H1 (cell line): ENCODE measurements around the gene ATXN2. TPM values are rescaled to one million over a fixed set of nuclear protein-coding genes. Genes with fewer than 3 reads are reported as not detected.

ENCODE experiments used
- CTCF ChIA-PET: fragments of 300-600 bp; sonication (Branson Sonifier 250); formaldehyde crosslinking; loops from one replicate; lab custom pipeline; 2021; ENCODE audit not compliant: partially characterized antibody; lab: Charles Lee
- POLR2A ChIA-PET: fragments of 300-600 bp; sonication (Branson Sonifier 250); formaldehyde crosslinking; loops from one replicate; lab custom pipeline; 2021; ENCODE audit warnings: inconsistent platforms; ENCODE audit not compliant: partially characterized antibody; lab: Charles Lee
- DNase-seq, 2 experiments: peaks; one replicate each; pipeline versions ENCODE4 v3.0.0 to v3.0.0-alpha.2; 2010 to 2022; ENCODE audit warnings: low spot score in 2 of 2, low read depth in 1 of 2, mixed read lengths in 1 of 2
- FAIRE-seq: peaks from 2 replicates; lab custom pipeline; 2011; peaks lifted over from hg19 to GRCh38; lab: Jason Lieb, UNC
- H2AFZ ChIP-seq: 2 replicates; pipeline ENCODE4 v1.8.1; 2012; ENCODE audit warnings: low read length, inconsistent platforms
- H2AK5ac ChIP-seq: 2 replicates; pipeline ENCODE4 v1.6.1; 2013; ENCODE audit warnings: low read depth, low read length
- H2BK120ac ChIP-seq: replicated peaks from 2 replicates; pipeline ENCODE3; 2013; ENCODE audit warnings: low read depth, low read length, inconsistent platforms
- H2BK12ac ChIP-seq: 2 replicates; pipeline ENCODE4 v1.6.1; 2013; ENCODE audit warnings: low read depth, low read length
- H2BK15ac ChIP-seq: 2 replicates; pipeline ENCODE4 v1.6.1; 2013; ENCODE audit warnings: low read length
- H2BK20ac ChIP-seq: 2 replicates; pipeline ENCODE4 v1.6.1; 2013; ENCODE audit warnings: low read length
- H2BK5ac ChIP-seq: 2 replicates; pipeline ENCODE4 v1.6.1; 2013; ENCODE audit warnings: low read depth, low read length
- H3K14ac ChIP-seq: 2 replicates; pipeline ENCODE4 v1.6.1; 2013; ENCODE audit warnings: inconsistent platforms; ENCODE audit not compliant: insufficient read length
- H3K18ac ChIP-seq: 2 replicates; pipeline ENCODE4 v1.6.1; 2013; ENCODE audit warnings: low read length; ENCODE audit errors: extremely low read depth
- H3K23ac ChIP-seq: 2 replicates; pipeline ENCODE4 v1.6.1; 2013; ENCODE audit warnings: inconsistent platforms; ENCODE audit not compliant: insufficient read length
- H3K23me2 ChIP-seq: 2 replicates; pipeline ENCODE4 v1.6.1; 2013; ENCODE audit warnings: low read depth, low read length
- H3K27ac ChIP-seq: 2 replicates; pipeline ENCODE4 v1.6.1; 2011; ENCODE audit warnings: low read depth, low read length, inconsistent platforms
- H3K27me3 ChIP-seq, 4 experiments: replicated peaks in 1 of 4; 1 replicate in 1 of 4; 2 replicates in 3 of 4; pipeline versions ENCODE4 v1.6.1 to v1.8.1; 2011 to 2013; ENCODE audit warnings: low read length in 3 of 4, mild to moderate bottlenecking in 3 of 4, inconsistent platforms in 2 of 4, mixed read lengths in 2 of 4, moderate library complexity in 1 of 4; ENCODE audit not compliant: control insufficient read depth in 3 of 4, insufficient read depth in 3 of 4; ENCODE audit errors: extremely low read depth in 1 of 4
- H3K36me3 ChIP-seq, 4 experiments: 2 replicates each; pipeline versions ENCODE4 v1.6.1 to v1.8.1; 2011 to 2013; ENCODE audit warnings: mild to moderate bottlenecking in 4 of 4, low read length in 3 of 4, moderate library complexity in 2 of 4, control low read depth in 1 of 4, inconsistent platforms in 1 of 4; ENCODE audit not compliant: insufficient read depth in 4 of 4, control insufficient read depth in 2 of 4
- H3K4ac ChIP-seq: replicated peaks from 2 replicates; pipeline ENCODE3; 2013; ENCODE audit warnings: low read length, low read depth, mixed read lengths, inconsistent platforms; ENCODE audit not compliant: insufficient read length
- H3K4me1 ChIP-seq, 4 experiments: replicated peaks in 1 of 4; 1 replicate in 1 of 4; 2 replicates in 3 of 4; pipeline versions ENCODE4 v1.6.1 to v1.8.1; 2011 to 2013; ENCODE audit warnings: low read length in 3 of 4, inconsistent platforms in 2 of 4, mixed read lengths in 1 of 4; ENCODE audit not compliant: insufficient read depth in 4 of 4, control insufficient read depth in 3 of 4
- H3K4me2 ChIP-seq, 2 experiments: 2 replicates each; pipeline versions ENCODE4 v1.6.1 to v1.8.1; 2011 to 2013; ENCODE audit warnings: low read depth in 2 of 2, low read length in 2 of 2, control low read depth in 1 of 2, inconsistent platforms in 1 of 2, mild to moderate bottlenecking in 1 of 2; ENCODE audit not compliant: insufficient read depth in 1 of 2
- H3K4me3 ChIP-seq, 4 experiments: fragments of 200-600, 300-600 bp in 1 of 4; sonication (generic), shearing (Covaris generic), sonication (Bioruptor Twin) in 1 of 4; 2 replicates each; pipeline versions ENCODE4 v1.5.1 to v1.8.1; 2011 to 2016; ENCODE audit warnings: low read length in 4 of 4, low read depth in 3 of 4, control low read depth in 2 of 4, inconsistent platforms in 2 of 4, mild to moderate bottlenecking in 2 of 4, mixed read lengths in 1 of 4, moderate library complexity in 1 of 4; ENCODE audit not compliant: insufficient read depth in 2 of 4; ENCODE audit errors: extremely low read depth in 1 of 4
- H3K56ac ChIP-seq: replicated peaks from 2 replicates; pipeline ENCODE3; 2013; ENCODE audit warnings: low read depth, mild to moderate bottlenecking, mixed read lengths, low read length, inconsistent platforms; ENCODE audit not compliant: insufficient read length
- H3K79me1 ChIP-seq: 2 replicates; pipeline ENCODE4 v1.6.1; 2013; ENCODE audit warnings: low read depth, low read length, control low read depth
- H3K79me2 ChIP-seq, 2 experiments: 2 replicates each; pipeline versions ENCODE4 v1.6.1 to v1.8.1; 2012 to 2013; ENCODE audit warnings: low read length in 2 of 2, mild to moderate bottlenecking in 2 of 2, inconsistent platforms in 1 of 2; ENCODE audit not compliant: insufficient read depth in 2 of 2, control insufficient read depth in 1 of 2
- H3K9ac ChIP-seq, 4 experiments: replicated peaks in 1 of 4; 1 replicate in 1 of 4; 2 replicates in 3 of 4; pipeline versions ENCODE4 v1.6.1 to v1.8.1; 2011 to 2013; ENCODE audit warnings: low read depth in 3 of 4, low read length in 3 of 4, control low read depth in 2 of 4, mild to moderate bottlenecking in 2 of 4, moderate library complexity in 2 of 4, inconsistent platforms in 1 of 4; ENCODE audit errors: extremely low read depth in 1 of 4
- H3K9me3 ChIP-seq, 2 experiments: 2 replicates each; pipeline versions ENCODE4 v1.6.1 to v1.8.1; 2012 to 2013; ENCODE audit warnings: mild to moderate bottlenecking in 2 of 2, moderate library complexity in 2 of 2, control low read depth in 1 of 2, inconsistent platforms in 1 of 2, low read depth in 1 of 2, low read length in 1 of 2, mixed read lengths in 1 of 2; ENCODE audit not compliant: insufficient read depth in 2 of 2
- H4K20me1 ChIP-seq, 2 experiments: replicated peaks in 1 of 2; 2 replicates each; pipeline versions ENCODE3 to v1.8.1; 2011 to 2013; ENCODE audit warnings: inconsistent platforms in 2 of 2, low read length in 2 of 2, mild to moderate bottlenecking in 1 of 2; ENCODE audit not compliant: insufficient read depth in 2 of 2, control insufficient read depth in 1 of 2
- H4K5ac ChIP-seq: 2 replicates; pipeline ENCODE4 v1.6.1; 2013; ENCODE audit warnings: low read length, low read depth, mixed read lengths, inconsistent platforms; ENCODE audit not compliant: insufficient read length
- H4K8ac ChIP-seq: 2 replicates; pipeline ENCODE4 v1.8.0; 2013; ENCODE audit warnings: mild to moderate bottlenecking, moderate library complexity, low read length, inconsistent platforms; ENCODE audit not compliant: insufficient read depth; ENCODE audit errors: extremely low read depth
- H4K91ac ChIP-seq: replicated peaks from 2 replicates; pipeline ENCODE3; 2013; ENCODE audit warnings: low read length, mixed read lengths, inconsistent platforms; ENCODE audit not compliant: insufficient read length
- CBX5 ChIP-seq: fragments of 300-800, 300-1000 bp; sonication (generic); IDR thresholded peaks from 2 replicates; pipeline ENCODE4 v1.7.1; 2016; ENCODE audit warnings: antibody characterized with exemption, low read length, low read depth
- EZH2 ChIP-seq: fragments of 200-600 bp; sonication (generic); IDR thresholded peaks from 2 replicates; pipeline ENCODE4 v1.7.1; 2012; ENCODE audit warnings: low read depth, mild to moderate bottlenecking, moderate library complexity, low read length, inconsistent platforms; ENCODE audit not compliant: severe bottlenecking
- GABPA ChIP-seq: IDR thresholded peaks from 2 replicates; pipeline ENCODE4 v1.6.1; 2011; ENCODE audit warnings: mild to moderate bottlenecking, low read length, moderate library complexity, borderline replicate concordance; ENCODE audit not compliant: insufficient read depth
- NRF1 ChIP-seq: IDR thresholded peaks from 2 replicates; pipeline ENCODE4 v1.6.1; 2011; ENCODE audit warnings: mild to moderate bottlenecking, low read depth, low read length, improper control_type of control experiment
- PHF8 ChIP-seq: fragments of 200-600 bp; sonication (generic); conservative IDR thresholded peaks from 2 replicates; pipeline ENCODE4 v1.7.1; 2012; ENCODE audit warnings: low read depth, mild to moderate bottlenecking, inconsistent platforms, low read length, moderate library complexity
- POLR2A ChIP-seq, 2 experiments: IDR thresholded peaks; 1 replicate in 1 of 2; 2 replicates in 1 of 2; pipeline ENCODE4 v1.6.1; 2011; ENCODE audit warnings: low read depth in 2 of 2, low read length in 2 of 2, mild to moderate bottlenecking in 2 of 2; ENCODE audit errors: control extremely low read depth in 1 of 2
- POU5F1 ChIP-seq: IDR thresholded peaks from 2 replicates; pipeline ENCODE4 v1.6.1; 2011; ENCODE audit warnings: low read depth, mild to moderate bottlenecking, low read length, moderate library complexity
- TAF1 ChIP-seq: IDR thresholded peaks from 2 replicates; pipeline ENCODE4 v1.6.1; 2011; ENCODE audit warnings: mild to moderate bottlenecking, low read depth, low read length
- TAF7 ChIP-seq: optimal IDR thresholded peaks from 2 replicates; pipeline ENCODE3; 2011; ENCODE audit warnings: low read depth, mild to moderate bottlenecking, inconsistent platforms, low read length, moderate library complexity, borderline replicate concordance
- TCF12 ChIP-seq: IDR thresholded peaks from 2 replicates; pipeline ENCODE4 v1.6.1; 2011; ENCODE audit warnings: low read depth, mild to moderate bottlenecking, low read length
- WGBS, 2 experiments: shearing (Covaris generic) in 1 of 2; methylation state at CpG; one replicate each; pipeline versions ENCODE4 v1.1.6 to v1.1.7; 2013 to 2015; ENCODE audit warnings: low lambda C conversion rate in 2 of 2, mixed read lengths in 2 of 2, inconsistent platforms in 1 of 2, low coverage in 1 of 2, missing lambda C conversion rate in 1 of 2; ENCODE audit not compliant: insufficient replicate concordance in 2 of 2, insufficient coverage in 1 of 2, insufficient read length in 1 of 2; ENCODE audit errors: extremely low coverage in 1 of 2, missing lambda C conversion rate in 1 of 2; 5-methylcytosine and 5-hydroxymethylcytosine counted together
- polyA plus RNA-seq, 7 experiments: library from polyadenylated mRNA; depleted of rRNA in 3 of 7; stranded (reverse) in 5 of 7; unstranded in 2 of 7; fragments of >200 nt in 5 of 7; fragments of 200-250 nt in 2 of 7; gene quantifications; 1 replicate in 5 of 7; 2 replicates in 1 of 7; 4 replicates in 1 of 7; pipeline versions ENCODE4 v1.2.1 to v1.2.3, GENCODE V29; 2011 to 2013; ENCODE audit warnings: missing spikeins in 2 of 7, mixed read lengths in 2 of 7
- total RNA-seq: library from RNA; stranded (reverse); fragmentation: NEBNext Ultra II Directional; extraction: Animal tissue kit (Norgen Biotek cat#: 25700); gene quantifications from 2 replicates; pipeline ENCODE4 v1.2.1, GENCODE V29; 2021
- TF ChIP-seq, protein P1 (sequence below): IDR thresholded peaks from 2 replicates; pipeline ENCODE4 v1.6.1; 2011; ENCODE audit warnings: low read depth, mild to moderate bottlenecking, low read length; ENCODE audit not compliant: insufficient read depth
- TF ChIP-seq, protein P2 (sequence below): IDR thresholded peaks from 2 replicates; pipeline ENCODE4 v1.6.1; 2012; ENCODE audit warnings: inconsistent platforms

ATXN2 gene
- total and polyA plus RNA-seq, 2 of the 8 experiments (the other 6 are each of a cell fraction or from before 2014, with no cell fraction given) = 46.6 to 80.7 TPM

DNA sequence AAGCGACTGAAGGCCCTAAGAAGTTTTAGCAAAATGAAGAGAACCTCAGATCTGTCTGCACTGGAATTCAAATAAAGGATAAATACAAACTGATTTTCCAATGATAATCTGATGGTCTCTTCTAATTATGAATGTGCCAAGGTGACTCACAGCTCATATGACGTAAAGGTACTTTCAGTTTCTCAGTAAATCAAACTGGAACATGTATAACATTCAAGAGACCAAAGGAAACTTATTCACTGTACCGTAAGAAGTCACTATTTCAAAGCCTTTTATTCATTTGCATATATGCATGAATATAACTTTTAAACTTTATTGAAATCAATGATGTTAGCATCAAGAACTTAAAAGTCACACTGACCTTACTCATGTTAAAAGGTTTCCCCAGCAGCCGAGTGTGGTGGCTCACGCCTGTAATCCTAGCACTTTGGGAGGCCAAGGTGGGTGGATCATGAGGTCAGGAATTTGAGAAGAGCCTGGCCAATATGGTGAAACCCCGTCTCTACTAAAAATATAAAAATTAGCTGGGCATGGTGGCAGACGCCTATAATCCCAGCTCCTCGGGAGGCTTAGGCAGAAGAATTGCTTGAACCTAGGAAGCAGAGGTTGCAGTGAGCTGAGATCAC lies 52.2 kb downstream of the ATXN2 start:
- no peak overlapping the region for H2AK5ac ChIP-seq
- H3K9me3 ChIP-seq = no peaks in the 10 kb centered on the region
- peaks cover 0 to 42% (median 6%) of the 10 kb centered on the region in 4 experiments; a peak in 5 of 8 replicates for H3K36me3 ChIP-seq
- no peak overlapping the region for H3K23ac ChIP-seq
- no peak overlapping the region for H3K4me2 ChIP-seq
- H3K4ac ChIP-seq = no peak overlapping the region
- ChIA-PET CTCF (interaction anchor here (0.7 to 1.3 kb wide), 3 partner anchors 9 to 149 kb away, joined by 3 to 4 read pairs (median 3); no protein-coding TSS in a partner anchor), POLR2A (interaction anchor here (0.6 to 2.1 kb wide), 3 partner anchors 9 to 14 kb away, joined by 3 to 5 read pairs (median 3); no protein-coding TSS in a partner anchor)
- no peak overlapping the region for H3K4me3 ChIP-seq
- no peak overlapping the region for H3K14ac ChIP-seq
- no peak overlapping the region for H4K8ac ChIP-seq
- no peaks in the 10 kb centered on the region for H3K79me1 ChIP-seq
- H2BK5ac ChIP-seq = no peak overlapping the region
- 0 out of 4 replicates have a peak, but pooled peaks cover 0 to 2% of the 10 kb centered on the region in 2 experiments for H3K79me2 ChIP-seq
- H3K23me2 ChIP-seq = no peaks in the 10 kb centered on the region
- DNase-seq (no peak), FAIRE-seq (no peak)
- no peak overlapping the region for H3K18ac ChIP-seq
- H2BK120ac ChIP-seq = no peak overlapping the region
- H3K27me3 ChIP-seq = no peaks in the 10 kb centered on the region
- 95% methylated on average over 8 of the region's 8 CpGs; no CpG with 5 or more reads in 1 of the 2 experiments for WGBS, 2 experiments
- H4K91ac ChIP-seq = no peak overlapping the region
- peaks cover 0 to 1% of the 10 kb centered on the region in 2 experiments for H4K20me1 ChIP-seq
- no peak overlapping the region for H3K56ac ChIP-seq
- no peak overlapping the region for H2AFZ ChIP-seq
- H3K27ac ChIP-seq = no peak overlapping the region
- no peak overlapping the region for H3K9ac ChIP-seq
- H3K4me1 ChIP-seq = no peaks in the 10 kb centered on the region
- H2BK12ac ChIP-seq = no peak overlapping the region
- H4K5ac ChIP-seq = no peak overlapping the region
- H2BK15ac ChIP-seq = no peak overlapping the region
- H2BK20ac ChIP-seq = no peak overlapping the region
- TF ChIP-seq EZH2 = no peak
- no peak for TF ChIP-seq NRF1
- TF ChIP-seq CBX5 = no peak
- TF ChIP-seq, protein P1, sequence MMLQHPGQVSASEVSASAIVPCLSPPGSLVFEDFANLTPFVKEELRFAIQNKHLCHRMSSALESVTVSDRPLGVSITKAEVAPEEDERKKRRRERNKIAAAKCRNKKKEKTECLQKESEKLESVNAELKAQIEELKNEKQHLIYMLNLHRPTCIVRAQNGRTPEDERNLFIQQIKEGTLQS = no peak
- TF ChIP-seq POLR2A (IDR thresholded peaks at IDR 0.05; ENCODE audit: control extremely low read depth in 1 of 2, low read depth in 2 of 2, low read length in 2 of 2) = no peak
- TF ChIP-seq TCF12 = no peak
- TF ChIP-seq PHF8 = no peak
- no peak for TF ChIP-seq GABPA
- TF ChIP-seq TAF7 = no peak
- no peak for TF ChIP-seq POU5F1
- TF ChIP-seq, protein P2, sequence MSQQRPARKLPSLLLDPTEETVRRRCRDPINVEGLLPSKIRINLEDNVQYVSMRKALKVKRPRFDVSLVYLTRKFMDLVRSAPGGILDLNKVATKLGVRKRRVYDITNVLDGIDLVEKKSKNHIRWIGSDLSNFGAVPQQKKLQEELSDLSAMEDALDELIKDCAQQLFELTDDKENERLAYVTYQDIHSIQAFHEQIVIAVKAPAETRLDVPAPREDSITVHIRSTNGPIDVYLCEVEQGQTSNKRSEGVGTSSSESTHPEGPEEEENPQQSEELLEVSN = no peak
- TF ChIP-seq TAF1 = no peak
